ENCODE results near the gene PXT1. TPM values are rescaled to one million over a fixed set of nuclear protein-coding genes. Genes with fewer than 3 reads are reported as not detected.
"Not testable (repeated sequence)": the region's sequence is repeated elsewhere in the genome, so short reads cannot be mapped to it uniquely, and the experiment has no call there.

PXT1 gene
- total and polyA plus RNA-seq, 2 donors = 0.04 TPM; not detected in 1

- Histone ChIP-seq H3K36me3 (ENCODE audit: insufficient read depth) (no peaks in the 10 kb centered on the region), H3K4me1 (ENCODE audit: insufficient read depth) (no peaks in the 10 kb centered on the region), H3K27ac (ENCODE audit: low read depth) (no peak overlapping the region), H3K4me3 (ENCODE audit: low read depth, low read length) (no peak overlapping the region)
- WGBS = 16% methylated on average over 1 of the region's 1 CpG
- DNase-seq (ENCODE audit: extremely low spot score) = no peak
Measured at GRCh38 chr6:36463676-36464075, 21.0 kb upstream of the PXT1 start.

GRCh38 chr6:36461646-36462045 lies 19.0 kb upstream of the PXT1 start:
- H3K4me1 ChIP-seq (ENCODE audit: insufficient read depth) = no peaks in the 10 kb centered on the region
- WGBS = 61% methylated on average over 3 of the region's 3 CpGs
- H3K36me3 ChIP-seq (ENCODE audit: insufficient read depth) = no peaks in the 10 kb centered on the region
- DNase-seq (ENCODE audit: extremely low spot score) = no peak
- no peak overlapping the region for H3K27ac ChIP-seq (ENCODE audit: low read depth)
- H3K4me3 ChIP-seq (ENCODE audit: low read depth, low read length) = no peak overlapping the region

GRCh38 chr6:36460916-36461315 lies 18.3 kb upstream of the PXT1 start:
- DNase-seq (ENCODE audit: extremely low spot score) = no peak
- Histone ChIP-seq H3K4me1 (ENCODE audit: insufficient read depth) (no peaks in the 10 kb centered on the region), H3K27ac (ENCODE audit: low read depth) (no peak overlapping the region), H3K4me3 (ENCODE audit: low read depth, low read length) (no peak overlapping the region), H3K36me3 (ENCODE audit: insufficient read depth) (no peaks in the 10 kb centered on the region)

- H3K36me3 ChIP-seq (ENCODE audit: insufficient read depth) = no peaks in the 10 kb centered on the region
- no peak overlapping the region for H3K4me3 ChIP-seq (ENCODE audit: low read depth, low read length)
- DNase-seq (ENCODE audit: extremely low spot score) = no peak
- no peaks in the 10 kb centered on the region for H3K4me1 ChIP-seq (ENCODE audit: insufficient read depth)
- H3K27ac ChIP-seq (ENCODE audit: low read depth) = no peak overlapping the region
Measured at GRCh38 chr6:36459501-36459900, 16.8 kb upstream of the PXT1 start.

- no peak overlapping the region for H3K27ac ChIP-seq (ENCODE audit: low read depth)
- no peak overlapping the region for H3K4me3 ChIP-seq (ENCODE audit: low read depth, low read length)
- no peaks in the 10 kb centered on the region for H3K36me3 ChIP-seq (ENCODE audit: insufficient read depth)
- peaks cover 1% of the 10 kb centered on the region for H3K4me1 ChIP-seq (ENCODE audit: insufficient read depth)
- 85% methylated on average over 3 of the region's 3 CpGs for WGBS
- DNase-seq (ENCODE audit: extremely low spot score) = no peak
Measured at GRCh38 chr6:36455486-36456027, 12.9 kb upstream of the PXT1 start.

- H3K4me3 ChIP-seq (ENCODE audit: low read depth, low read length); H3K27ac ChIP-seq (ENCODE audit: low read depth); H3K4me1 ChIP-seq (ENCODE audit: insufficient read depth); DNase-seq (ENCODE audit: extremely low spot score); H3K36me3 ChIP-seq (ENCODE audit: insufficient read depth): not testable (repeated sequence)
- WGBS = 97% methylated on average over 8 of the region's 8 CpGs
Measured at GRCh38 chr6:36452897-36453296, 10.2 kb upstream of the PXT1 start.

GRCh38 chr6:36449173-36449572 lies 6.5 kb upstream of the PXT1 start:
- 98% methylated on average over 10 of the region's 10 CpGs for WGBS
- H3K4me3 ChIP-seq (ENCODE audit: low read depth, low read length) = not testable (repeated sequence)

GRCh38 chr6:36445621-36446020 lies 3.0 kb upstream of the PXT1 start:
- Histone ChIP-seq H3K4me1 (ENCODE audit: insufficient read depth) (peaks cover 2% of the 10 kb centered on the region), H3K4me3 (ENCODE audit: low read depth, low read length) (no peak overlapping the region), H3K27ac (ENCODE audit: low read depth) (no peak overlapping the region), H3K36me3 (ENCODE audit: insufficient read depth) (no peaks in the 10 kb centered on the region)
- DNase-seq (ENCODE audit: extremely low spot score) = no peak

More at GRCh38 chr6:36449173-36449572, 6.5 kb upstream of the PXT1 start:
- H3K27ac ChIP-seq (ENCODE audit: low read depth); DNase-seq (ENCODE audit: extremely low spot score); H3K36me3 ChIP-seq (ENCODE audit: insufficient read depth); H3K4me1 ChIP-seq (ENCODE audit: insufficient read depth): not testable (repeated sequence)

GRCh38 chr6:36444470-36444869 lies 1.8 kb upstream of the PXT1 start:
- Histone ChIP-seq H3K27ac (ENCODE audit: low read depth) (peak overlapping the region; percentile 71), H3K4me3 (ENCODE audit: low read depth, low read length) (peak overlapping the region; percentile 77), H3K4me1 (ENCODE audit: insufficient read depth) (peaks cover 2% of the 10 kb centered on the region), H3K36me3 (ENCODE audit: insufficient read depth) (no peaks in the 10 kb centered on the region)
- DNase-seq (ENCODE audit: extremely low spot score) = no peak
- 30% methylated on average over 3 of the region's 3 CpGs for WGBS

GRCh38 chr6:36443471-36444428 lies 1.1 kb upstream of the PXT1 start:
- Histone ChIP-seq H3K27ac (ENCODE audit: low read depth) (peak overlapping the region; percentile 97), H3K4me1 (ENCODE audit: insufficient read depth) (peaks cover 2% of the 10 kb centered on the region), H3K36me3 (ENCODE audit: insufficient read depth) (no peaks in the 10 kb centered on the region), H3K4me3 (ENCODE audit: low read depth, low read length) (peak overlapping the region; percentile 77)
- DNase-seq (ENCODE audit: extremely low spot score) = peak; percentile 4
- WGBS = 4% methylated on average over 18 of the region's 18 CpGs

GRCh38 chr6:36442103-36442670 lies 467 bp downstream of the PXT1 start:
- WGBS = 53% methylated on average over 12 of the region's 12 CpGs
- H3K4me1 ChIP-seq (ENCODE audit: insufficient read depth) = peaks cover 2% of the 10 kb centered on the region
- no peak for DNase-seq (ENCODE audit: extremely low spot score)

GRCh38 chr6:36441307-36441894 lies 1.3 kb downstream of the PXT1 start:
- Histone ChIP-seq H3K36me3 (ENCODE audit: insufficient read depth) (no peaks in the 10 kb centered on the region), H3K4me3 (ENCODE audit: low read depth, low read length) (no peak overlapping the region), H3K27ac (ENCODE audit: low read depth) (peak overlapping the region; percentile 66), H3K4me1 (ENCODE audit: insufficient read depth) (peaks cover 2% of the 10 kb centered on the region)
- peak; percentile 74 for DNase-seq (ENCODE audit: extremely low spot score)
- 16% methylated on average over 8 of the region's 8 CpGs for WGBS

More at GRCh38 chr6:36442103-36442670, 467 bp downstream of the PXT1 start:
- Histone ChIP-seq H3K27ac (ENCODE audit: low read depth) (peak overlapping the region; percentile 97), H3K4me3 (ENCODE audit: low read depth, low read length) (peak overlapping the region; percentile 77), H3K36me3 (ENCODE audit: insufficient read depth) (no peaks in the 10 kb centered on the region)

- no peak overlapping the region for H3K4me3 ChIP-seq (ENCODE audit: low read depth, low read length)
- WGBS = 90% methylated on average over 1 of the region's 1 CpG
- no peak overlapping the region for H3K27ac ChIP-seq (ENCODE audit: low read depth)
- no peak for DNase-seq (ENCODE audit: extremely low spot score)
- H3K36me3 ChIP-seq (ENCODE audit: insufficient read depth) = no peaks in the 10 kb centered on the region
- no peaks in the 10 kb centered on the region for H3K4me1 ChIP-seq (ENCODE audit: insufficient read depth)
Measured at GRCh38 chr6:36436466-36436865, 6.2 kb downstream of the PXT1 start.

Data from urinary bladder (tissue), 4 donors.